MM.1S (cell line): Measurements from ENCODE around the gene STK36.

Experiments
- DNase-seq: peaks from one replicate; pipeline ENCODE4 v3.0.0-alpha.2; 2015
- H2AFZ ChIP-seq: fragments of 300-600 bp; sonication (generic); 2 replicates; pipeline ENCODE4 v1.6.0; 2016; ENCODE audit warnings: antibody characterized with exemption, low read length
- H3F3A ChIP-seq: fragments of 300-600 bp; sonication (generic); 2 replicates; pipeline ENCODE4 v1.6.1; 2016; ENCODE audit warnings: mild to moderate bottlenecking, antibody characterized with exemption, low read length, moderate library complexity, mixed read lengths; ENCODE audit not compliant: insufficient read depth
- H3K27ac ChIP-seq: fragments of 300-600 bp; sonication (generic); 2 replicates; pipeline ENCODE4 v1.5.1; 2016; ENCODE audit warnings: mild to moderate bottlenecking, low read length
- H3K27me3 ChIP-seq: fragments of 300-600 bp; sonication (generic); replicated peaks from 2 replicates; pipeline ENCODE4 v1.6.0; 2016; ENCODE audit warnings: low read length; ENCODE audit not compliant: insufficient read depth
- H3K36me3 ChIP-seq: fragments of 300-600 bp; sonication (generic); replicated peaks from 2 replicates; pipeline ENCODE4 v1.6.1; 2016; ENCODE audit warnings: mild to moderate bottlenecking, low read length, mixed read lengths; ENCODE audit not compliant: insufficient read depth
- H3K4me1 ChIP-seq: fragments of 300-600 bp; sonication (generic); 2 replicates; pipeline ENCODE4 v1.6.1; 2016; ENCODE audit warnings: low read length, mixed read lengths
- H3K4me2 ChIP-seq: fragments of 300-600 bp; sonication (generic); 2 replicates; pipeline ENCODE4 v1.6.0; 2016; ENCODE audit warnings: low read depth, low read length
- H3K4me3 ChIP-seq: fragments of 300-600 bp; sonication (generic); 2 replicates; pipeline ENCODE4 v1.5.1; 2016; ENCODE audit warnings: low read length, mixed read lengths
- H3K79me2 ChIP-seq: fragments of 300-600 bp; sonication (generic); 2 replicates; pipeline ENCODE4 v1.6.1; 2016; ENCODE audit warnings: mixed run types, low read length, mixed read lengths
- H3K9ac ChIP-seq: fragments of 300-600 bp; sonication (generic); 2 replicates; pipeline ENCODE4 v1.6.1; 2016; ENCODE audit warnings: low read length, mixed read lengths
- H3K9me2 ChIP-seq: fragments of 300-600 bp; sonication (generic); replicated peaks from 2 replicates; pipeline ENCODE4 v1.6.1; 2016; ENCODE audit warnings: mild to moderate bottlenecking, low read length, mixed read lengths; ENCODE audit not compliant: insufficient read depth
- H3K9me3 ChIP-seq: fragments of 300-600 bp; sonication (generic); replicated peaks from 2 replicates; pipeline ENCODE4 v1.6.1; 2016; ENCODE audit warnings: mild to moderate bottlenecking, low read length, mixed read lengths; ENCODE audit not compliant: insufficient read depth
- H4K20me1 ChIP-seq: fragments of 300-600 bp; sonication (generic); 2 replicates; pipeline ENCODE4 v1.6.1; 2016; ENCODE audit warnings: mild to moderate bottlenecking, low read length, moderate library complexity, mixed read lengths; ENCODE audit not compliant: insufficient read depth
- CTCF ChIP-seq: fragments of 300-600 bp; sonication (generic); IDR thresholded peaks from 2 replicates; pipeline ENCODE4 v1.5.1; 2016; ENCODE audit warnings: antibody characterized with exemption, low read length, mixed read lengths
- EZH2 ChIP-seq: fragments of 300-600 bp; sonication (generic); optimal IDR thresholded peaks from 2 replicates; pipeline ENCODE3; 2017; ENCODE audit warnings: low read depth, mild to moderate bottlenecking, antibody characterized with exemption, low read length, mixed read lengths
- EZH2phosphoT487 ChIP-seq: fragments of 300-600 bp; sonication (generic); IDR thresholded peaks from 2 replicates; pipeline ENCODE4 v1.6.1; 2018; ENCODE audit warnings: antibody characterized with exemption, low read length

STK36 gene

GRCh38 chr2:218721934-218722333 is 50.0 kb downstream of the STK36 start:
- Histone ChIP-seq H3K9me2 (no peaks in the 10 kb centered on the region), H3K27me3 (no peaks in the 10 kb centered on the region), H3K79me2 (peaks cover 99% of the 10 kb centered on the region), H3K36me3 (no peaks in the 10 kb centered on the region), H3K9me3 (no peaks in the 10 kb centered on the region), H3K9ac (no peak overlapping the region), H3K27ac (no peak overlapping the region), H3K4me2 (no peak overlapping the region), H3K4me3 (no peak overlapping the region), H3F3A (no peaks in the 10 kb centered on the region), H2AFZ (no peak overlapping the region), H4K20me1 (peaks cover 8% of the 10 kb centered on the region; the same call in 1 of the 2 replicates), H3K4me1 (peaks cover 15% of the 10 kb centered on the region)
- DNase-seq, result no peak
- no peak for TF ChIP-seq EZH2phosphoT487
- no peak for TF ChIP-seq CTCF
- no peak for TF ChIP-seq EZH2

GRCh38 chr2:218722419-218722818 is 50.5 kb downstream of the STK36 start:
- H3K9me3 ChIP-seq, result no peaks in the 10 kb centered on the region
- H3K4me2 ChIP-seq, result no peak overlapping the region
- peaks cover 99% of the 10 kb centered on the region for H3K79me2 ChIP-seq
- no peak for DNase-seq
- peaks cover 15% of the 10 kb centered on the region for H3K4me1 ChIP-seq
- no peak overlapping the region for H3K4me3 ChIP-seq
- no peak overlapping the region for H2AFZ ChIP-seq
- peaks cover 8% of the 10 kb centered on the region; the same call in 1 of the 2 replicates for H4K20me1 ChIP-seq
- H3K9ac ChIP-seq, result no peak overlapping the region
- TF ChIP-seq CTCF (no peak), EZH2phosphoT487 (no peak), EZH2 (no peak)
- no peaks in the 10 kb centered on the region for H3K9me2 ChIP-seq
- H3F3A ChIP-seq, result no peaks in the 10 kb centered on the region
- H3K27me3 ChIP-seq, result no peaks in the 10 kb centered on the region
- H3K36me3 ChIP-seq, result no peaks in the 10 kb centered on the region
- H3K27ac ChIP-seq, result no peak overlapping the region

- H3K9me2 ChIP-seq, result no peaks in the 10 kb centered on the region
- no peaks in the 10 kb centered on the region for H3K36me3 ChIP-seq
- H3K9ac ChIP-seq, result no peak overlapping the region
- no peak for TF ChIP-seq CTCF
- no peak for TF ChIP-seq EZH2
- no peak for TF ChIP-seq EZH2phosphoT487
- H3K27ac ChIP-seq, result no peak overlapping the region
- H3K4me3 ChIP-seq, result no peak overlapping the region
- no peaks in the 10 kb centered on the region for H3K9me3 ChIP-seq
- DNase-seq, result no peak
- no peak overlapping the region for H3K4me2 ChIP-seq
- peaks cover 8% of the 10 kb centered on the region; the same call in 1 of the 2 replicates for H4K20me1 ChIP-seq
- H3K27me3 ChIP-seq, result no peaks in the 10 kb centered on the region
- no peaks in the 10 kb centered on the region for H3F3A ChIP-seq
- no peak overlapping the region for H2AFZ ChIP-seq
- peaks cover 15% of the 10 kb centered on the region for H3K4me1 ChIP-seq
- peaks cover 96% of the 10 kb centered on the region for H3K79me2 ChIP-seq
Measured at GRCh38 chr2:218722876-218723785, 51.2 kb downstream of the STK36 start.
